Measurements from ENCODE around the gene HSPA1L. TPM values are rescaled to one million over a fixed set of nuclear protein-coding genes. Genes with fewer than 3 reads are reported as not detected.

Gene HSPA1L
- total and polyA plus RNA-seq, 10 of the 15 experiments (the other 5 are each of a cell fraction or from before 2014, with no cell fraction given), result 0.69 to 2.5 (median 1.5) TPM

DNA sequence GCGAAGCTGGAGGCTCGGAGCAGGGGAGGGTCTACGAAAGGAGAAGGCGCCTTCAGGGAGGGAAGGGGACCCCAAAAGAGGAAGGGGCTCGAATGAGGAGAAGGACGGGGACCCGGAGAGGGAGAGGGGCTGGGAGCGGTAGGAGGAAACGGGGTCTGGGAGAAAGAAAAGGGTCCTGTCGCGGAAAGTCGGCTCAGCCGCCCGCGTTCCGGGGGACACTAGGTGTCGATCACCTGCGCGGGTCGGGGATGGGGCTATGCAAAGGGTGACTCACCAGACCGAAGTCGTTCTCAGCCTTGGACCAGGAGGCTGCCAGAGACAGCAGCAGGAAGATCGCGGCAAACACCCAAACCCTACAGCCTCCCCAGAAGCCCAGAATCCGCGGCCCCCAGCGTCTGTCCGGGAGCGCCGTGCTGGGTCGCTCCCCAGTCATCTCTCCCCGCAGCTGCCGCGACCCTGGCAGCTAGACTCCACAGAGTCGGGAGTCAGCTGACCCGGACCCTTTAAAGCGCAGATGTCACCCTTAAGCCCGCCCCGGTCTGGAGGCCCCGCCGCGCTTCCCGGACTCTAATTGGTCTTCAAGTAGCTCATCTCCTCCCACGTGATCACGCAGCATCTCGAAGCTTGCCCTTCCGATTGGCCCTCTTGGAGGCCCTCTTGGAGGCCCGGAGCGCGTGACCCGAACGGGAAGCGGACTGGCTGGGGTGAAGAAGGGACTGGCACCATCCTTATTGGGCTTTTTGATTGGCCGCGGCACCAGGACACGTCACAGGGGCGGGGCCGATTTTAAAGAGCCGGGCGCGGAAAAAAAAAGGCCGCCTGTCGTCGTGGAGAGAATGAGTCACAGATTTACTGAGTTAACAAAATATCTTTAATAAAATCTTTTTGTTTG lies 47.5 kb upstream of the HSPA1L start, which contains the start of gene NEU1 (continued):
- no peak for TF ChIP-seq SMAD1 (IDR thresholded peaks at IDR 0.05; ENCODE audit: low read depth, partially characterized antibody)
- TF ChIP-seq, protein P1, sequence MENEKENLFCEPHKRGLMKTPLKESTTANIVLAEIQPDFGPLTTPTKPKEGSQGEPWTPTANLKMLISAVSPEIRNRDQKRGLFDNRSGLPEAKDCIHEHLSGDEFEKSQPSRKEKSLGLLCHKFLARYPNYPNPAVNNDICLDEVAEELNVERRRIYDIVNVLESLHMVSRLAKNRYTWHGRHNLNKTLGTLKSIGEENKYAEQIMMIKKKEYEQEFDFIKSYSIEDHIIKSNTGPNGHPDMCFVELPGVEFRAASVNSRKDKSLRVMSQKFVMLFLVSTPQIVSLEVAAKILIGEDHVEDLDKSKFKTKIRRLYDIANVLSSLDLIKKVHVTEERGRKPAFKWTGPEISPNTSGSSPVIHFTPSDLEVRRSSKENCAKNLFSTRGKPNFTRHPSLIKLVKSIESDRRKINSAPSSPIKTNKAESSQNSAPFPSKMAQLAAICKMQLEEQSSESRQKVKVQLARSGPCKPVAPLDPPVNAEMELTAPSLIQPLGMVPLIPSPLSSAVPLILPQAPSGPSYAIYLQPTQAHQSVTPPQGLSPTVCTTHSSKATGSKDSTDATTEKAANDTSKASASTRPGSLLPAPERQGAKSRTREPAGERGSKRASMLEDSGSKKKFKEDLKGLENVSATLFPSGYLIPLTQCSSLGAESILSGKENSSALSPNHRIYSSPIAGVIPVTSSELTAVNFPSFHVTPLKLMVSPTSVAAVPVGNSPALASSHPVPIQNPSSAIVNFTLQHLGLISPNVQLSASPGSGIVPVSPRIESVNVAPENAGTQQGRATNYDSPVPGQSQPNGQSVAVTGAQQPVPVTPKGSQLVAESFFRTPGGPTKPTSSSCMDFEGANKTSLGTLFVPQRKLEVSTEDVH (IDR thresholded peaks at IDR 0.05; ENCODE audit: low read depth, partially characterized antibody), result no peak
- no peak for TF ChIP-seq ZNF24 (IDR thresholded peaks at IDR 0.05)
- TF ChIP-seq HCFC1 (IDR thresholded peaks at IDR 0.05; ENCODE audit: low read length), result peak; percentile 40
- TF ChIP-seq RCOR1 (conservative IDR thresholded peaks at IDR 0.05; ENCODE audit: low read depth, low read length), result no peak
- no peak for TF ChIP-seq ZNF622 (IDR thresholded peaks at IDR 0.05)
- no peak for TF ChIP-seq SPI1 (IDR thresholded peaks at IDR 0.05; ENCODE audit: borderline replicate concordance, insufficient read depth, low read depth, low read length)
- TF ChIP-seq ASH2L (IDR thresholded peaks at IDR 0.05; ENCODE audit: borderline replicate concordance, low read depth), result no peak
- TF ChIP-seq GATAD2B (conservative IDR thresholded peaks at IDR 0.05; ENCODE audit: low read depth), result no peak
- TF ChIP-seq NBN (IDR thresholded peaks at IDR 0.05), result 0 out of 2 replicates have a peak, but pooled peaks have one; percentile 59
- TF ChIP-seq TCF7 (IDR thresholded peaks at IDR 0.05; ENCODE audit: borderline replicate concordance), result no peak
- TF ChIP-seq BMI1 (IDR thresholded peaks at IDR 0.05; ENCODE audit: borderline replicate concordance), result no peak
- TF ChIP-seq SMARCA5 (IDR thresholded peaks at IDR 0.05), result no peak; the same call in 1 of the 2 replicates
- TF ChIP-seq ZNF217 (IDR thresholded peaks at IDR 0.05), result no peak
- no peak for TF ChIP-seq NR2C2 (IDR thresholded peaks at IDR 0.05; ENCODE audit: borderline replicate concordance, control insufficient read depth, insufficient read length, low read depth)
- TF ChIP-seq BCL11A (IDR thresholded peaks at IDR 0.05; ENCODE audit: low read depth, low read length), result no peak
- peak; percentile 30; the same call in 1 of the 2 replicates for TF ChIP-seq MTA2 (IDR thresholded peaks at IDR 0.05; ENCODE audit: low read depth)
- TF ChIP-seq, protein P2, sequence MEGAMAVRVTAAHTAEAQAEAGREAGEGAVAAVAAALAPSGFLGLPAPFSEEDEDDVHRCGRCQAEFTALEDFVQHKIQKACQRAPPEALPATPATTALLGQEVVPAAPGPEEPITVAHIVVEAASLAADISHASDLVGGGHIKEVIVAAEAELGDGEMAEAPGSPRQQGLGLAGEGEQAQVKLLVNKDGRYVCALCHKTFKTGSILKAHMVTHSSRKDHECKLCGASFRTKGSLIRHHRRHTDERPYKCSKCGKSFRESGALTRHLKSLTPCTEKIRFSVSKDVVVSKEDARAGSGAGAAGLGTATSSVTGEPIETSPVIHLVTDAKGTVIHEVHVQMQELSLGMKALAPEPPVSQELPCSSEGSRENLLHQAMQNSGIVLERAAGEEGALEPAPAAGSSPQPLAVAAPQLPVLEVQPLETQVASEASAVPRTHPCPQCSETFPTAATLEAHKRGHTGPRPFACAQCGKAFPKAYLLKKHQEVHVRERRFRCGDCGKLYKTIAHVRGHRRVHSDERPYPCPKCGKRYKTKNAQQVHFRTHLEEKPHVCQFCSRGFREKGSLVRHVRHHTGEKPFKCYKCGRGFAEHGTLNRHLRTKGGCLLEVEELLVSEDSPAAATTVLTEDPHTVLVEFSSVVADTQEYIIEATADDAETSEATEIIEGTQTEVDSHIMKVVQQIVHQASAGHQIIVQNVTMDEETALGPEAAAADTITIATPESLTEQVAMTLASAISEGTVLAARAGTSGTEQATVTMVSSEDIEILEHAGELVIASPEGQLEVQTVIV (IDR thresholded peaks at IDR 0.05; ENCODE audit: borderline replicate concordance, partially characterized antibody), result peak; percentile 66
- TF ChIP-seq STAT1 (conservative IDR thresholded peaks at IDR 0.05), result no peak
- TF ChIP-seq IKZF2 (IDR thresholded peaks at IDR 0.05), result no peak
- peak; percentile 64; the same call in 1 of the 2 replicates for TF ChIP-seq HDGF (IDR thresholded peaks at IDR 0.05)
- no peak for TF ChIP-seq NFXL1 (IDR thresholded peaks at IDR 0.05; ENCODE audit: borderline replicate concordance)
- TF ChIP-seq EP300 (IDR thresholded peaks at IDR 0.05; ENCODE audit: borderline replicate concordance in 1 of 2, control insufficient read depth in 1 of 2, low read depth in 2 of 2, low read length in 2 of 2), result peak in 1 of 2 experiments; percentile 13; a peak in 1 of 4 replicates
- no peak for TF ChIP-seq EED (IDR thresholded peaks at IDR 0.05; ENCODE audit: low read depth)
- TF ChIP-seq STAT3 (IDR thresholded peaks at IDR 0.05; ENCODE audit: low read depth, low read length), result no peak
- no peak for TF ChIP-seq HDAC2 (IDR thresholded peaks at IDR 0.05)
- TF ChIP-seq ZNF207 (IDR thresholded peaks at IDR 0.05; ENCODE audit: borderline replicate concordance), result peak; percentile 44; the same call in 1 of the 2 replicates
- TF ChIP-seq ZSCAN29 (IDR thresholded peaks at IDR 0.05), result no peak

All from GM12878 (cell line).